HepG2 (cell line): ENCODE data around the gene CDK14.

ENCODE experiments used
- EP300 ChIP-seq, 3 experiments: sonication (generic) in 1 of 3; formaldehyde crosslinking in 1 of 3; IDR thresholded peaks; 2 replicates each; pipeline versions ENCODE4 v1.5.1 to v1.6.1; 2011 to 2020; ENCODE audit warnings: low read depth in 2 of 3, low read length in 2 of 3, borderline replicate concordance in 1 of 3, improper control_type of control experiment in 1 of 3, mild to moderate bottlenecking in 1 of 3, missing genetic modification reagents in 1 of 3, moderate library complexity in 1 of 3
- MYC ChIP-seq: sonication (generic); formaldehyde crosslinking; IDR thresholded peaks from 2 replicates; pipeline ENCODE4 v1.9.0; 2021; ENCODE audit warnings: missing genetic modification reagents, borderline replicate concordance
- NFRKB ChIP-seq: fragments of 450-650 bp; IDR thresholded peaks from 2 replicates; pipeline ENCODE4 v1.6.1; 2017

GRCh38 chr7:90706072-90706716 is 110.1 kb downstream of the CDK14 start:
- no peak for TF ChIP-seq MYC (CRISPR knock-in tag)
- TF ChIP-seq EP300 (IDR thresholded peaks at IDR 0.05; ENCODE audit: low read depth in 2 of 2, low read length in 2 of 2): no peak
- no peak for TF ChIP-seq EP300 (CRISPR knock-in tag; IDR thresholded peaks at IDR 0.05; ENCODE audit: borderline replicate concordance)
- no peak for TF ChIP-seq NFRKB
